GM18870 (cell line): ENCODE measurements around the gene CD3D.

Experiments
- ATAC-seq: cut with Tn5 transposase; IDR thresholded peaks from one replicate; pipeline ENCODE4 v1.9.1; 2021; ENCODE audit warnings: moderate library complexity; ENCODE audit not compliant: unreplicated experiment

CD3D gene

DNA sequence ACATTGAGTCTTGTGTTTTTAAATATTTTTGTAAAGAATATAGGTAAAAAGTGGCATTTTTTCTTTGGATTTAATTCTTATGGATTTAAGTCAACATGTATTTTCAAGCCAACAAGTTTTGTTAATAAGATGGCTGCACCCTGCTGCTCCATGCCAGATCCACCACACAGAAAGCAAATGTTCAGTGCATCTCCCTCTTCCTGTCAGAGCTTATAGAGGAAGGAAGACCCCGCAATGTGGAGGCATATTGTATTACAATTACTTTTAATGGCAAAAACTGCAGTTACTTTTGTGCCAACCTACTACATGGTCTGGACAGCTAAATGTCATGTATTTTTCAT, 38.3 kb downstream of the CD3D start:
- no peak for ATAC-seq

DNA sequence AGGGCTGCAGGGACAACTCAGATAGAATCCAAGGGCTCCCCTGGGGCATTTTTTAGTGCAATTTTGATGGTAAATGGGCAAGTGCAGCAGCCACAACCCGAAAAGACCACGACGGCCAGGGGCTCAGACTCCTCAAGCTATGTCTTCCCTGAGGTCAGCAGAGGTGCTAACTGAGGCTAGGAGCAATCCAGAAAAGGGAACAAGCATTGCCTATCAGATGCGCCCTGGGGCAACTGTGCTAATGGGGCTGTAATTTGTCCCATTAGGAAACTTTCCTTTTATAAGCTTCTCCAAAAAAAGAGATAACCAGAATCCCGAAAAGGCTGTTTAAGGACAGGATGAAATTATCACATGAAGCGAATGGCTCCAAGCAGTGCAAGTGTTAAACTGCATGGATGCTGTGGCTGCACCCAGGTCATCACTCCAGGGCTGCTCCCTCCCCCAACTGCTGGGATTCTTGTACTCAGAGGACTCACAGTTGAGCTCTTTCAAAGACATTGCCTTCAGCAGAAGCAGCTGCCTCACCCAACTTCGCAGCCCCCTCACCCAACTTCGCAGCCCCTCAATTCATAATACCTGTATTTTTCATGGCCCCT, 40.8 kb downstream of the CD3D start:
- no peak for ATAC-seq

DNA sequence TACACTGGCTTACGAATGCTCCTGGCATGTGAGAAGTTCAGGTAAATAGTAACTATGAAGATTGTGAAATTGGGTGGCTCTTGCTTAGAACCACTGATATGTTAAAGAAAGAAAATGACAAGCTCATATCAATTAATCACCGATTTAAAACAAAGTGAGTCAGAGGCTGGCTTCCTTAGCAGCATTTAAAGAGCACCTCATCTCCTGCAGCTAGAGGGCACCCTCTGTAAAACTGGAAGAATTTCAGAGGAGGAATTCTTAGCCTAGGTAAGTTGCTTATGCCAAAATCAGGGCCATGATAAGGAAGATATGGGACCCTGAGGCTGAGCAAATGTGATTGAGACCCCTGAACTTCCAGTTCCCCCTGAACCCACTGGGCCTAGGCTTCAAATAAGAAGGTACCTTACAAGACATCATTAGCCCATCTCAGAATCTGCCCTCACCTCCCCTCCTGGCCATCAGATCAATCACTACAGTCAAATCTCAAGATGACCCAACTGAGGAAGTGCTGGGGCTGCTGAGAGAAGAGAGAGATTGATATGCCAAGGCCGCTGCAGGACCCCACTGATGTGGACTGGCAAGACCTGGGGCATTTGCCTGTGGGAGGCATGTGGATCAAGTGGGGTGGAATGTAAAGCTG, 46.6 kb downstream of the CD3D start:
- no peak for ATAC-seq

DNA sequence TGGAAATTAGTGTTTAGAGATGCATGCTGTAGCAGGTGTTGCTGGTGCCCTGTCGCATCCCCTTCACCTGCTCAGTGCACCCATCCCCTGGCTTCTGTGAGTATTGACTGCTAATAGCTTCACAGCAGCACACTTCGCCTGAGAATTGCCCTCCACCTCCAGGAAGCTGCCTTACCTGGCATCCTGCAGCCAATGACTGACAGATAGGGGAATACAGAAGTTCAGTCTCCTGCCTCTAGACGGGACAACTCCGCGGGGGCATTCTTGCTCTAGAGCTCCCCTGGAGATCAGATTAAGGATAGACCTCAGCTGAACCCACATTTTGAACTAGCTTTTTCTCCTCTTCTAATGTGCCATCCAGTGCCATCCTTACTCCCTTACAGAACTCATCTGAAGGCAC, 47.3 kb downstream of the CD3D start:
- ATAC-seq = no peak

DNA sequence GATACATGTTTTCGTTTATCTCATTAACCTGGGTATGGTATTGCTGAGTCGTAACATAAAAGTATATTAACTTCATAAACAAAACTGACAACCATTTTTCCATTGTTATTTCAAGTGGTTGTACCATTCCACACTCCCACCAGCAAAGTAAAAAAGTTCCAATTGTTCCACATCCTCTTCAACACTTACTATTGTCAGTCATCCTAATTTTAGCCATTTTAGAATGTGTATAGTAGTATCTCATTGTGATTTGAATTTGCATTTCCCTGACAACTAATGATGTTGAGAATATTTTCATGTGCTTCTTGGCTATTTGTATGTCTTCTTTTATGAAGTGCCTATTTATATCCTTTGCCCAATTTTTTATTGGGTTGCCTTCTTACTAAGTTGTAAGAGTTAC, 48.5 kb downstream of the CD3D start:
- ATAC-seq = no peak

DNA sequence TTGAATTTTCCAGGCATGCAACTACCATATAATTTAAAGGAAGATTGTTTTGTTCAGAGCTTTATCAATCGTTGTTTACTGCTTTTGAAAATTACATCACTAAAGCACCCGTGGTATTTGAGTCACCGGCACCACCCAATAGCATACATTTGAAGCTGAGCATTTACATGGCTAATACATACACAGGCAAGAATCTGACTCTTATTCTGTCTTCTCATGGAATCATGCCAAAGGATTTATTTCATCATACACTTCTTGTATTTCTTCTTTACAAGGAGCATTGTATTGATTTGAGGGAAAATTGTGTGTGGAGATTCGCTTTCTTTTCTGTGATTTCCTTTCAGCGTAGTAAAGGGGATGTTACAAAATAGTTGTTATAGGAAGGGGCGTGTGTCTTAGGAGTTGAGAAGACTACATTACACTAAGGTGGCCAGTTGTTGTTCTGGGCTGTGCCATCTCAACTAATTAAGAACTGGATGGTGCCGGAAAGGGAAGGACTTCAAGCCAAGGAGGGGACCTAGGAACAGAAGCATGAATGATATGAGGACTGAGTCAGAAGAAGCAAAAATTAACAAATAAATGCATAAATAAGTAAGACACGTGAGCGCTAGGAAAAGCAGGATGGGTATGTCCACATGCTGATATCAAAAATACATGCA, 50.9 kb downstream of the CD3D start:
- ATAC-seq = no peak

DNA sequence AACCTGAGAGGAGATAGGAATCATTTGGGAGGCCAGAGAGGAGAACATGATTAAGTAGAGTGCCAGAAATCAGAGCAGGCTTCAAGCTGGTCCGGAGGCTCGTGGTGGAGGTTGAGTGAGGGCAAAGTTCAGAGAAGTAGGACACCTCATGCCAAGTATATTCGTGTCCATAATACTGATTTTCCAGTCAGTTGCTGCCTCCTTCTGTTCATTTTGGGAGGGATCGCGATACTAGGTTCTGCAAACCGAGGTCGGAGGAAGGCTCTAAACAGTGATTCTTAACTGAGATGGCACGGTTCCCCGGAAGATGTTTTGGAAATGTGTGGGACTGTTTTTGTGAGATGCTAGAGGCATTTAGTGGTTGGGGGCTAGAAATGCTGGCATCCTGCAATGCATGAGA, 51.6 kb downstream of the CD3D start:
- ATAC-seq = no peak

DNA sequence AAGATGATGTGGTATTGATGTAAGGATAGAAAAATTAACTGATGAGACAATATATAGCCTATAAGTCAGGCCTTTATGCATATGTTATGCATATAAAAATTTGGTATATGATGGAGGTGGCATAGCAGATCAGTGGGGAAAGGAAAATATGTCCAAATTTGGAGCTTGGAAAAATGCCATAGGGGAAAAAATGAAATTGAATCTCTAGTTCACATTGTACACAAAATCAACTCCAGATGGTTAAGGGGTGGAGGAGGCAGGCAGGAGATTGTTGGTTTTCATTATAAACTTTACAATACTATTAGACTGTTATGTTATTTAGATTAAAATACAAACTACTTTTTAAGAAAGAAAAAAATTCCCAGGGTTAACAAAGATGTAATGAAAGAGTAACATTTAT, 53.1 kb downstream of the CD3D start:
- ATAC-seq = no peak
